Esophagus muscularis mucosa (tissue), 4 donors: ENCODE measurements around the gene NRGN. TPM values are rescaled to one million over a fixed set of nuclear protein-coding genes. Genes with fewer than 3 reads are reported as not detected.

ENCODE experiments used
- DNase-seq: peaks from one replicate; pipeline ENCODE4 v3.0.0-alpha.2; 2017; ENCODE audit errors: extremely low spot score
- H3K27ac ChIP-seq, 4 donors: fragments of 200-600 bp; sonication (generic); replicated peaks in 1 of 4; 1 replicate in 3 of 4; 2 replicates in 1 of 4; pipeline ENCODE4 v1.5.1; 2016 to 2019; ENCODE audit warnings: mild to moderate bottlenecking in 1 of 4
- H3K27me3 ChIP-seq, 4 donors: fragments of 200-600 bp; sonication (generic); one replicate each; pipeline versions ENCODE4 v1.5.1 to v1.6.0; 2016 to 2019
- H3K36me3 ChIP-seq, 4 donors: fragments of 200-600 bp; sonication (generic); one replicate each; pipeline ENCODE4 v1.5.1; 2016 to 2019
- H3K4me1 ChIP-seq, 4 donors: fragments of 200-600 bp; sonication (generic); one replicate each; pipeline ENCODE4 v1.5.1; 2016 to 2019
- H3K4me3 ChIP-seq, 4 donors: fragments of 200-600 bp; sonication (generic); 1 replicate in 2 of 4; 2 replicates in 2 of 4; pipeline ENCODE4 v1.5.1; 2016 to 2019; ENCODE audit warnings: mild to moderate bottlenecking in 4 of 4, moderate library complexity in 1 of 4
- H3K9me3 ChIP-seq, 4 donors: fragments of 200-600 bp; sonication (generic); 1 replicate in 3 of 4; 2 replicates in 1 of 4; pipeline ENCODE4 v1.5.1; 2016 to 2019
- EP300 ChIP-seq: sonication (generic); formaldehyde crosslinking; IDR thresholded peaks from one replicate; pipeline ENCODE4 v1.6.1; 2017; ENCODE audit warnings: antibody characterized with exemption
- POLR2A ChIP-seq: fragments of 450-650 bp; IDR thresholded peaks from one replicate; pipeline ENCODE4 v1.6.1; 2017; ENCODE audit warnings: antibody characterized with exemption, moderate library complexity, mild to moderate bottlenecking, low read depth
- POLR2AphosphoS5 ChIP-seq, 2 donors: sonication (generic); formaldehyde crosslinking; IDR thresholded peaks; one replicate each; pipeline ENCODE4 v1.6.1; 2017; ENCODE audit warnings: antibody characterized with exemption in 2 of 2
- WGBS: methylation state at CpG from one replicate; pipeline ENCODE4 v1.1.5; 2018; 5-methylcytosine and 5-hydroxymethylcytosine counted together
- intact Hi-C: fragments of 100-400 bp; cut with DNase I; formaldehyde crosslinking; loops from one replicate; pipeline ENCODE4 v1.15.1; 2023
- total RNA-seq, 4 donors: library from RNA; depleted of rRNA; stranded (reverse); fragments of >200 nt; gene quantifications; one replicate each; pipeline versions ENCODE4 v1.1.0 to v1.2.1, GENCODE V29; 2016
- TF ChIP-seq, protein P1 (sequence below), 3 experiments: fragments of 200-600 bp in 2 of 3; fragments of 450-650 bp in 1 of 3; sonication (generic) in 2 of 3; IDR thresholded peaks; one replicate each; pipeline ENCODE4 v1.5.1; 2017 to 2019; ENCODE audit warnings: antibody characterized with exemption in 3 of 3, mild to moderate bottlenecking in 2 of 3, moderate library complexity in 1 of 3

The NRGN gene
- total RNA-seq, 4 donors from 2014 or later: 1.4 to 2.3 (median 1.6) TPM

DNA sequence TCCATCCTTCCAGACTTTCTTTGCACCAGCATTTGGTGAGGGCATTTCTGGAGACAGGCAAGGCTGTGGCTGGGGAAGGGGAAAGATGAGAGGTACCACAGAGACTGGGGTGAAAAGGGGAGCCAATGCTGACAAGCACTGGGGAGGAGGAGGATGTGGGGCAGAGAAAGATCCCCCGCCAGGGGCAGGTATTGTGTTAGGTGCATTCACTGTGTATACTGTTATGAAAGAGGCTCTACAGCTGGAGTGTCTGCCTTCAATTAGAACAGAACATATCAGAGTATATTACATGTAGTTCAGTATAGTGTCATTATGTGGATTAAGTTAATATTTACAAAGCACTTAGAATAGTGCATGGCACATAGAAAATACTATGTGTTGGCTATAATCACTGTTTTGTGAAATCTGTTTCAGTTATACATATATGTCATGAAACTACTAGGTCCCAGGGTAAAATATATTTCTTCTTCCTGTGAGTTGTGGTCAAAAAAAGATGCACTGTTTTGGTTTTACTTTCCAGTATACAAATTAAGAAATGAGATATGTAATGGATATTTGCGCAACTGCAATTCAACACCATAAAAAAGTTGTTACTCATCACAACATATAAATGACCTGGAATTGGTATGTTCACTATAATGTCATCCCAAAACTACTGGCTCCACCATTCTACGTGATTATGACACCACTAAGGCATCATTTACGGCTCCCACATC is 52.0 kb downstream of the NRGN start:
- Histone ChIP-seq H3K4me1 (peaks cover 0 to 32% (median 4%) of the 10 kb centered on the region in 4 donors), H3K27ac (no peak overlapping the region), H3K9me3 (no peaks in the 10 kb centered on the region), H3K27me3 (no peaks in the 10 kb centered on the region), H3K36me3 (no peaks in the 10 kb centered on the region), H3K4me3 (no peak overlapping the region)
- no peak for DNase-seq
- intact Hi-C loops: no loop called here
- WGBS: 95% methylated on average over 4 of the region's 4 CpGs
- TF ChIP-seq EP300: no peak
- TF ChIP-seq POLR2AphosphoS5 (IDR thresholded peaks at IDR 0.05): no peak
- TF ChIP-seq, protein P1, sequence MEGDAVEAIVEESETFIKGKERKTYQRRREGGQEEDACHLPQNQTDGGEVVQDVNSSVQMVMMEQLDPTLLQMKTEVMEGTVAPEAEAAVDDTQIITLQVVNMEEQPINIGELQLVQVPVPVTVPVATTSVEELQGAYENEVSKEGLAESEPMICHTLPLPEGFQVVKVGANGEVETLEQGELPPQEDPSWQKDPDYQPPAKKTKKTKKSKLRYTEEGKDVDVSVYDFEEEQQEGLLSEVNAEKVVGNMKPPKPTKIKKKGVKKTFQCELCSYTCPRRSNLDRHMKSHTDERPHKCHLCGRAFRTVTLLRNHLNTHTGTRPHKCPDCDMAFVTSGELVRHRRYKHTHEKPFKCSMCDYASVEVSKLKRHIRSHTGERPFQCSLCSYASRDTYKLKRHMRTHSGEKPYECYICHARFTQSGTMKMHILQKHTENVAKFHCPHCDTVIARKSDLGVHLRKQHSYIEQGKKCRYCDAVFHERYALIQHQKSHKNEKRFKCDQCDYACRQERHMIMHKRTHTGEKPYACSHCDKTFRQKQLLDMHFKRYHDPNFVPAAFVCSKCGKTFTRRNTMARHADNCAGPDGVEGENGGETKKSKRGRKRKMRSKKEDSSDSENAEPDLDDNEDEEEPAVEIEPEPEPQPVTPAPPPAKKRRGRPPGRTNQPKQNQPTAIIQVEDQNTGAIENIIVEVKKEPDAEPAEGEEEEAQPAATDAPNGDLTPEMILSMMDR (IDR thresholded peaks at IDR 0.05): no peak
- no peak for TF ChIP-seq POLR2A

DNA sequence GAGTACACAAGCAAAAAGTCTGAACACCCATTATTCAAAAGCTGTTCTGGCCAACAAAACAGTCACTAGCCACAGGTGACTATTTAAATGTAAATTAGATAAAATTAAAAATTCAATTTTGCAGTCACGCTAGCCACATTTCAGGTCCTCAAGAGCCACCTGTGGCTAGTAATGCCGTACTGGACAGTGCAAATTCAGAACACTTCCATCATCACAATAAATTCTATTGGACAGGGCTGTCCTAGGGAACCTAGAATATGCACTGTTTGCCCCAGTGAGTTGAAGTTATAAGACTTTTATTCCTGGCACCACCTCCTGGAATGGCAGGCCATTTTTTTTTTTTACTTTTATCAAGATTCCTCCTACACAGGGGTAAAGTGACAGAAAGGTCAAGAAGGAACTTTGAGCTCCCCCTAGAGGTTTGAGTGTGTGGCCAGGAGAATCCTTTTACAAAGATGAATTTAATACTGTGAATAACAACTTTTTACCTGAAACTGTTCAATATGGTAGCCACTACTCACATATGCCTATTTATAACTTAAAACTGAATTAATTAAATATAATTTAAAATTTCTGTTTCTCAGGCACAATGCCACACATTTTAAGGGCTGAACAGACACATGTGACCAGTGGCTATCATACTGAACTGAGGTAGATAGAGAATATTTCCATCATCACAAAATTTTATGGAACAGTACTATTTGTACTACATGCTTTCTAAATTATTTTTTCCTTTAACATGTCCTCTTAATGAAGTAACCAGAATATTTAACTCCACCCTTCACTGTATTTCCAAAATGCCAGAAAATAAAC is 53.9 kb downstream of the NRGN start:
- Histone ChIP-seq H3K9me3 (no peaks in the 10 kb centered on the region), H3K36me3 (no peaks in the 10 kb centered on the region), H3K27ac (no peak overlapping the region), H3K4me3 (no peak overlapping the region), H3K4me1 (peaks cover 16 to 40% (median 19%) of the 10 kb centered on the region in 4 donors), H3K27me3 (no peaks in the 10 kb centered on the region)
- intact Hi-C loops: no loop called here
- DNase-seq: no peak
- 91% methylated on average over 2 of the region's 2 CpGs for WGBS
- TF ChIP-seq POLR2AphosphoS5 (IDR thresholded peaks at IDR 0.05) (no peak), EP300 (no peak), POLR2A (no peak)
- TF ChIP-seq, protein P1 (IDR thresholded peaks at IDR 0.05): peak; percentile 40 to 68 (median 45)

DNA sequence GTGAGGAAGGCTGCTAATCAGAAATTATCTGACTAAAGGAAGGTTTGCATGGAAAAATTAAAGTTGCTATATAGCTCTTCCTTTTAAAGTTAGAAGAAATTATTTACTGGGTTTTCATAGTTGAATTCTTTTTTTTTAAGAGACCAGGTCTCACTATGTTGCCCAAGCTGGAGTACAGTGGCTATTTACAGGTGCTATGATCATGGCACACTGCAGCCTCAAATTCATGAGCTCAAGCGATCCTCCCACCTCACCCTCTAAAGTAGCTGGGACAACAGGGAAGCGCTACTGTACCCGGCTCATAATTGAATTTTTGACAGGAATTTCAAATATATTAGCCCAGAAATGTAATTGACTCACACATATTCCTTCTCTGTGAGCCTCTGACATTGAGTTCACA is 56.6 kb downstream of the NRGN start:
- intact Hi-C loops: loop anchor here (5.0 kb wide), 1 partner anchor 34 kb away; the partner anchor contains the start of gene ESAM
- TF ChIP-seq, protein P1 (IDR thresholded peaks at IDR 0.05): no peak
- TF ChIP-seq POLR2AphosphoS5 (IDR thresholded peaks at IDR 0.05) (no peak), EP300 (no peak), POLR2A (no peak)
- H3K27me3 ChIP-seq: no peaks in the 10 kb centered on the region
- no peaks in the 10 kb centered on the region for H3K36me3 ChIP-seq
- H3K4me1 ChIP-seq: peaks cover 27 to 56% (median 33%) of the 10 kb centered on the region in 4 donors
- H3K9me3 ChIP-seq: no peaks in the 10 kb centered on the region
- DNase-seq: no peak
- 91% methylated on average over 3 of the region's 3 CpGs for WGBS
- no peak overlapping the region for H3K27ac ChIP-seq
- H3K4me3 ChIP-seq: no peak overlapping the region

Other genes starting within 250 kb of the NRGN start
- gene OR8B12, start 196.3 kb upstream of the NRGN start, total RNA-seq: not detected
- not detected for gene OR8A1, start 169.9 kb upstream of the NRGN start, total RNA-seq
- gene PANX3, start 128.5 kb upstream of the NRGN start, total RNA-seq: not detected
- 10 to 100 TPM; 32.0 to 50.9 (median 35.8) TPM for gene TBRG1, start 117.1 kb upstream of the NRGN start, total RNA-seq
- 1 to 10 TPM; 3.1 to 4.5 (median 3.5) TPM for gene SIAE, start 66.2 kb upstream of the NRGN start, total RNA-seq
- 1 to 10 TPM; 4.2 to 8.6 (median 5.8) TPM for gene SPA17, start 66.0 kb upstream of the NRGN start, total RNA-seq
- gene VSIG2, start 12.3 kb downstream of the NRGN start, total RNA-seq: under 1 TPM in 1 of 4 donors, not detected in 3; 0.29 TPM
- 10 to 100 TPM; 10.8 to 52.8 (median 41.1) TPM for gene ESAM, start 22.3 kb downstream of the NRGN start, total RNA-seq
- gene MSANTD2, start 60.5 kb downstream of the NRGN start, total RNA-seq: 10 to 100 TPM in 3 of 4 donors, 1 to 10 TPM in 1; 9.6 to 14.0 (median 12.1) TPM
- gene ROBO3, start 125.5 kb downstream of the NRGN start, total RNA-seq: 10 to 100 TPM in 1 of 4 donors, 1 to 10 TPM in 3; 5.0 to 10.8 (median 8.5) TPM
- gene ROBO4, start 157.9 kb downstream of the NRGN start, total RNA-seq: 10 to 100 TPM; 16.2 to 49.8 (median 36.7) TPM
- not detected for gene HEPN1, start 179.3 kb downstream of the NRGN start, total RNA-seq
- 1 to 10 TPM in 3 of 4 donors, under 1 TPM in 1; 0.42 to 2.1 (median 1.1) TPM for gene HEPACAM, start 196.1 kb downstream of the NRGN start, total RNA-seq
- 1 to 10 TPM in 1 of 4 donors, under 1 TPM in 3; 0.42 to 1.6 (median 0.60) TPM for gene CCDC15, start 214.3 kb downstream of the NRGN start, total RNA-seq